K562 (cell line): ENCODE measurements around the gene CPLANE2. TPM values are rescaled to one million over a fixed set of nuclear protein-coding genes. Genes with fewer than 3 reads are reported as not detected.

ENCODE experiments used
- BCOR ChIP-seq: fragments of 450-650 bp; IDR thresholded peaks from 2 replicates; pipeline ENCODE4 v1.6.1; 2016
- CREM ChIP-seq: IDR thresholded peaks from 2 replicates; pipeline ENCODE4 v1.6.1; 2014; ENCODE audit warnings: antibody characterized with exemption, low read depth
- EGR1 ChIP-seq: fragments of 450-650 bp; conservative IDR thresholded peaks from 2 replicates; pipeline ENCODE4 v1.6.1; 2017; ENCODE audit warnings: mild to moderate bottlenecking
- ELF1 ChIP-seq: fragments of 200-800 bp; sonication (Bioruptor generic); IDR thresholded peaks from 2 replicates; pipeline ENCODE4 v1.6.1; 2016; ENCODE audit warnings: missing genetic modification characterization, missing compliant biosample characterization
- FIP1L1 ChIP-seq: fragments of 200-400 bp; formaldehyde crosslinking; IDR thresholded peaks from 2 replicates; pipeline ENCODE4 v1.6.1; 2018; ENCODE audit warnings: mild to moderate bottlenecking, low read depth, low read length; ENCODE audit not compliant: poor library complexity, severe bottlenecking
- GABPA ChIP-seq: fragments of 200-800 bp; sonication (Bioruptor generic); conservative IDR thresholded peaks from 2 replicates; pipeline ENCODE4 v1.6.1; 2016; ENCODE audit warnings: low read depth, missing genetic modification characterization, missing compliant biosample characterization
- HMGN3 ChIP-seq: IDR thresholded peaks from 2 replicates; pipeline ENCODE4 v1.6.1; 2011; ENCODE audit warnings: borderline replicate concordance, low read depth, mild to moderate bottlenecking, mixed read lengths, low read length; ENCODE audit not compliant: insufficient read length; ENCODE audit errors: extremely low read depth
- HNRNPL ChIP-seq: fragments of 200-400 bp; formaldehyde crosslinking; IDR thresholded peaks from 2 replicates; pipeline ENCODE4 v1.6.1; 2017; ENCODE audit warnings: low read depth, mild to moderate bottlenecking, low read length
- LCOR ChIP-seq: sonication (generic); formaldehyde crosslinking; IDR thresholded peaks from 2 replicates; pipeline ENCODE4 v1.8.0; 2022; ENCODE audit warnings: mild to moderate bottlenecking, missing genetic modification reagents
- NCOA2 ChIP-seq, 2 experiments: fragments of 450-650 bp; IDR thresholded peaks; 2 replicates each; pipeline ENCODE4 v1.6.1; 2018; ENCODE audit warnings: mild to moderate bottlenecking in 2 of 2, moderate library complexity in 1 of 2; ENCODE audit not compliant: partially characterized antibody in 2 of 2
- NCOA6 ChIP-seq: fragments of 450-650 bp; IDR thresholded peaks from 2 replicates; pipeline ENCODE4 v1.6.1; 2017; ENCODE audit warnings: mild to moderate bottlenecking
- NR2C2 ChIP-seq, 2 experiments: fragments of 200-800 bp in 1 of 2; sonication (Bioruptor generic) in 1 of 2; sonication (generic) in 1 of 2; formaldehyde crosslinking in 1 of 2; IDR thresholded peaks; 2 replicates each; pipeline versions ENCODE4 v1.6.1 to v1.8.0; 2016 to 2022; ENCODE audit warnings: mild to moderate bottlenecking in 1 of 2, missing compliant biosample characterization in 1 of 2, missing genetic modification characterization in 1 of 2, missing genetic modification reagents in 1 of 2
- NR3C1 ChIP-seq: sonication (generic); formaldehyde crosslinking; IDR thresholded peaks from 2 replicates; pipeline ENCODE4 v1.8.1; 2022; ENCODE audit warnings: missing genetic modification reagents
- PHF20 ChIP-seq: fragments of 450-650 bp; IDR thresholded peaks from 2 replicates; pipeline ENCODE4 v1.6.1; 2018; ENCODE audit not compliant: partially characterized antibody
- TAF15 ChIP-seq: fragments of 200-400 bp; formaldehyde crosslinking; IDR thresholded peaks from 2 replicates; pipeline ENCODE4 v1.6.1; 2017; ENCODE audit warnings: mild to moderate bottlenecking, low read depth, low read length, moderate library complexity
- TEAD1 ChIP-seq, 2 experiments: fragments of 450-650 bp in 1 of 2; sonication (generic) in 1 of 2; formaldehyde crosslinking; IDR thresholded peaks; 2 replicates each; pipeline versions ENCODE4 v1.4.0 to v1.8.0; 2020 to 2022; ENCODE audit warnings: mild to moderate bottlenecking in 2 of 2, missing genetic modification reagents in 1 of 2
- TOE1 ChIP-seq, 2 experiments: fragments of 450-650 bp in 1 of 2; sonication (generic) in 1 of 2; formaldehyde crosslinking in 1 of 2; IDR thresholded peaks; 2 replicates each; pipeline versions ENCODE4 v1.7.1 to v1.8.0; 2016 to 2022; ENCODE audit warnings: borderline replicate concordance in 2 of 2, mild to moderate bottlenecking in 2 of 2, antibody characterized with exemption in 1 of 2, inconsistent platforms in 1 of 2, low read depth in 1 of 2, missing genetic modification reagents in 1 of 2, moderate library complexity in 1 of 2
- ZNF76 ChIP-seq: fragments of 250-450 bp; sonication (Bioruptor Pico); IDR thresholded peaks from 2 replicates; pipeline ENCODE4 v1.4.0; 2020; ENCODE audit warnings: mild to moderate bottlenecking, moderate library complexity, borderline replicate concordance
- ZNF79 ChIP-seq: fragments of 250-450 bp; sonication (Bioruptor Pico); IDR thresholded peaks from 2 replicates; pipeline ENCODE4 v1.4.0; 2020; ENCODE audit warnings: low read depth, mild to moderate bottlenecking, moderate library complexity
- polyA plus RNA-seq, 8 experiments: library from polyadenylated mRNA; depleted of rRNA in 4 of 8; stranded (reverse) in 5 of 8; unstranded in 3 of 8; fragments of >200 nt; fragmentation: Nextera tagmentation in 2 of 8; fragmentation: Illumina TruSeq in 1 of 8; extraction: Ambion mirVana in 2 of 8; extraction: Trizol in 1 of 8; gene quantifications; 2 replicates each; pipeline versions ENCODE4 v1.2.1 to v1.2.3, GENCODE V29; 2011 to 2014; ENCODE audit warnings: inconsistent platforms in 1 of 8, missing spikeins in 1 of 8
- total RNA-seq, 7 experiments: library from RNA; depleted of rRNA in 6 of 7; stranded (reverse); fragments of >200 nt in 6 of 7; fragmentation: Illumina TruSeq in 2 of 7; extraction: Trizol in 2 of 7; gene quantifications; 2 replicates each; pipeline versions ENCODE4 v1.2.1 to v1.2.3, GENCODE V29; 2011 to 2021; ENCODE audit warnings: low replicate concordance in 1 of 7
- TF ChIP-seq, protein P1 (sequence below), 3 experiments: fragments of 200-800 bp in 1 of 3; fragments of 250-450 bp in 1 of 3; fragments of 450-650 bp in 1 of 3; sonication (Bioruptor Pico) in 1 of 3; sonication (Bioruptor generic) in 1 of 3; formaldehyde crosslinking in 1 of 3; IDR thresholded peaks; 2 replicates each; pipeline versions ENCODE4 v1.6.1 to v1.8.0; 2016 to 2022; ENCODE audit warnings: mild to moderate bottlenecking in 2 of 3, missing genetic modification characterization in 2 of 3, missing compliant biosample characterization in 1 of 3, moderate library complexity in 1 of 3
- TF ChIP-seq, protein P2 (sequence below): fragments of 250-450 bp; sonication (Bioruptor Pico); IDR thresholded peaks from 2 replicates; pipeline ENCODE4 v1.8.0; 2021; ENCODE audit warnings: borderline replicate concordance, mild to moderate bottlenecking, moderate library complexity; ENCODE audit not compliant: poor library complexity, severe bottlenecking

CPLANE2 gene
- total and polyA plus RNA-seq, 9 of the 15 experiments (the other 6 are each of a cell fraction or from before 2014, with no cell fraction given) = 0.17 to 20.9 (median 8.1) TPM

DNA sequence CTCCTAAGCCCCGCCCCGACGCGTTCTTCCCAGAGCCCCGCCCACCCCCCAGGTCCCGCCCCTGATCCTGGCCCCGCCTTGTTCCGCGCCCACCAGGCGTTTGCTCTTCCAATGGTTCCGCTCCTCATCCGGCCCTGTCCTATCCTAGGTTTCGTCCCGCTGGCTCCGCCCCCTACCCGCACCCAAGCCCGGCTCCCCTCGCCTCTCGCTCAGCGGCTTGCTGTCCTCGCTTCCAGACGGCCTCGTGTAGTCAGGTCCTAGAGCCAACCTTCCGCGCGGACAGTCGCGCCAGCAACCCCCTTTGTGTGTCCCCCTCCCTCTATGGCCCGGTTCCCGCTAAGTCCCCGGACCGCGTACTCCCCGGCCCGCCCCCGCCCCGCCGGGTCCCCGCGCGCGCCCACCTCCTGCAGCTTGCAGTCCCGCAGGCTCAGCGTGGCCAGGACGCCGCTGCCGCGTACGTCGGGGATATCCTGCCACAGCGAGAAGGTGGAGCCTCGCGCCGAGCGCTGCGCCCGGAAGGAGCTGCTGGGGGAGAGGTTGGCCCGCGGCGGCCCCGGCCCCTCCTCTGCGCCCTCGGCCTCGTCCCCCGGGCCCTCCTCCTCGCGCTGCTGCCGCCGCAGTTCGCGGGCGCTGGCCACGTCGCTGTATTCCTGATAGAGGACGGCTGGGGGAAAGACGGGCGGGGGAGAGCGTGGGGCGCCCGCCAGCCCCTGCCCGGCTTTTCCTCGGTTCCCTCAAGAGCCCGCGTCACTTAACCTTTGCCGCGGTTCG is 30.3 kb downstream of the CPLANE2 start (continued):
- TF ChIP-seq, protein P1, sequence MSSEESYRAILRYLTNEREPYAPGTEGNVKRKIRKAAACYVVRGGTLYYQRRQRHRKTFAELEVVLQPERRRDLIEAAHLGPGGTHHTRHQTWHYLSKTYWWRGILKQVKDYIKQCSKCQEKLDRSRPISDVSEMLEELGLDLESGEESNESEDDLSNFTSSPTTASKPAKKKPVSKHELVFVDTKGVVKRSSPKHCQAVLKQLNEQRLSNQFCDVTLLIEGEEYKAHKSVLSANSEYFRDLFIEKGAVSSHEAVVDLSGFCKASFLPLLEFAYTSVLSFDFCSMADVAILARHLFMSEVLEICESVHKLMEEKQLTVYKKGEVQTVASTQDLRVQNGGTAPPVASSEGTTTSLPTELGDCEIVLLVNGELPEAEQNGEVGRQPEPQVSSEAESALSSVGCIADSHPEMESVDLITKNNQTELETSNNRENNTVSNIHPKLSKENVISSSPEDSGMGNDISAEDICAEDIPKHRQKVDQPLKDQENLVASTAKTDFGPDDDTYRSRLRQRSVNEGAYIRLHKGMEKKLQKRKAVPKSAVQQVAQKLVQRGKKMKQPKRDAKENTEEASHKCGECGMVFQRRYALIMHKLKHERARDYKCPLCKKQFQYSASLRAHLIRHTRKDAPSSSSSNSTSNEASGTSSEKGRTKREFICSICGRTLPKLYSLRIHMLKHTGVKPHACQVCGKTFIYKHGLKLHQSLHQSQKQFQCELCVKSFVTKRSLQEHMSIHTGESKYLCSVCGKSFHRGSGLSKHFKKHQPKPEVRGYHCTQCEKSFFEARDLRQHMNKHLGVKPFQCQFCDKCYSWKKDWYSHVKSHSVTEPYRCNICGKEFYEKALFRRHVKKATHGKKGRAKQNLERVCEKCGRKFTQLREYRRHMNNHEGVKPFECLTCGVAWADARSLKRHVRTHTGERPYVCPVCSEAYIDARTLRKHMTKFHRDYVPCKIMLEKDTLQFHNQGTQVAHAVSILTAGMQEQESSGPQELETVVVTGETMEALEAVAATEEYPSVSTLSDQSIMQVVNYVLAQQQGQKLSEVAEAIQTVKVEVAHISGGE (CRISPR knock-in tag; IDR thresholded peaks at IDR 0.05) = peak in 1 of 3 experiments; percentile 82; a peak in 2 of 6 replicates
- TF ChIP-seq NCOA2 (IDR thresholded peaks at IDR 0.05; ENCODE audit: partially characterized antibody in 2 of 2) = no peak
- TF ChIP-seq TEAD1 (CRISPR knock-in tag; IDR thresholded peaks at IDR 0.05) = 0 out of 4 replicates have a peak, but pooled peaks have one; percentile 36 to 59
- TF ChIP-seq GABPA (tag) = peak; percentile 81
- TF ChIP-seq LCOR (CRISPR knock-in tag) = peak; percentile 70; the same call in 1 of the 2 replicates
- TF ChIP-seq TAF15 = no peak
- peak; percentile 46 for TF ChIP-seq NR3C1 (CRISPR knock-in tag)
- no peak for TF ChIP-seq BCOR
- peak; percentile 65; the same call in 1 of the 2 replicates for TF ChIP-seq ZNF76
- peak; percentile 79; the same call in 1 of the 2 replicates for TF ChIP-seq ELF1 (tag)
- TF ChIP-seq HNRNPL = peak; percentile 79; the same call in 1 of the 2 replicates
- peak; percentile 91 for TF ChIP-seq FIP1L1
- no peak for TF ChIP-seq ZNF79
- peak; percentile 92; the same call in 1 of the 2 replicates for TF ChIP-seq TOE1 (IDR thresholded peaks at IDR 0.05; ENCODE audit: borderline replicate concordance)
- peak; percentile 91; the same call in 1 of the 2 replicates for TF ChIP-seq TOE1 (CRISPR knock-in tag; IDR thresholded peaks at IDR 0.05; ENCODE audit: borderline replicate concordance, low read depth)
- TF ChIP-seq, protein P2, sequence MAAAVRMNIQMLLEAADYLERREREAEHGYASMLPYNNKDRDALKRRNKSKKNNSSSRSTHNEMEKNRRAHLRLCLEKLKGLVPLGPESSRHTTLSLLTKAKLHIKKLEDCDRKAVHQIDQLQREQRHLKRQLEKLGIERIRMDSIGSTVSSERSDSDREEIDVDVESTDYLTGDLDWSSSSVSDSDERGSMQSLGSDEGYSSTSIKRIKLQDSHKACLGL (CRISPR knock-in tag) = no peak
- peak; percentile 74 for TF ChIP-seq HMGN3
- peak; percentile 64 for TF ChIP-seq CREM
- peak; percentile 47 for TF ChIP-seq PHF20
- TF ChIP-seq NR2C2 (CRISPR knock-in tag; IDR thresholded peaks at IDR 0.05) = peak; percentile 61; the same call in 1 of the 2 replicates
- TF ChIP-seq NR2C2 (tag; IDR thresholded peaks at IDR 0.05) = peak; percentile 73
- TF ChIP-seq EGR1 = peak; percentile 76
- peak; percentile 100 for TF ChIP-seq NCOA6
